Measurements from ENCODE around the gene NOL11.

DNA sequence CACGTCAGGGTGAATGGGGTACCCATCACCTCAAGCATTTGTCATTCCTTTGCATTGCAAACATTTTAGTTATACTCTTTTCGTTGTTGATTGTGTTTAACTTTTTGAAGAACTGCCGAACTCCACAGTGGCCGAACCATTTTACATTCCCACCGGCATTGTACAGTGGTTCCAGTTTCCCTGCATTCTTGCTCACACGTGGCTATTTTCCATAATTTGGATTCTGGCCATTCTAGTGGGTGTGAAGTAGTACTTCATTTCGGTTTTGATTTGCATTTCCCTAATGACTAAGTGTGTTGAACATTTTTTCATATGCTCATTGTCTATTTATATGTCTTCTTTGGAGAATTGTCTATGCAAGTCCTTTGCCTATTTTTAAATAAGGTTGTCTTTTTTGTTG lies 13.0 kb downstream of the NOL11 start:
- TF ChIP-seq CTCF (conservative IDR thresholded peaks at IDR 0.05) (no peak), EZH2 (IDR thresholded peaks at IDR 0.05; ENCODE audit: low read depth) (no peak)

Data from PC-9 (cell line).